Tibial nerve (tissue), 4 donors: ENCODE measurements around the gene ARHGAP15.

Source experiments
- CTCF ChIP-seq, 5 experiments: fragments of 200-600 bp in 3 of 5; fragments of 450-650 bp in 2 of 5; sonication (generic) in 3 of 5; IDR thresholded peaks; one replicate each; pipeline ENCODE4 v1.5.1; 2016 to 2019; ENCODE audit warnings: antibody characterized with exemption in 5 of 5, mild to moderate bottlenecking in 3 of 5, moderate library complexity in 2 of 5
- EP300 ChIP-seq, 2 donors: sonication (generic); formaldehyde crosslinking; IDR thresholded peaks; one replicate each; pipeline ENCODE4 v1.6.1; 2017; ENCODE audit warnings: antibody characterized with exemption in 2 of 2, mild to moderate bottlenecking in 1 of 2

GRCh38 chr2:143720095-143720664 lies 591.0 kb downstream of the ARHGAP15 start:
- TF ChIP-seq CTCF (IDR thresholded peaks at IDR 0.05): no peak
- TF ChIP-seq EP300 (IDR thresholded peaks at IDR 0.05): no peak
